Osteoblast (primary cell): ENCODE measurements around the gene AKR1E2. TPM values are rescaled to one million over a fixed set of nuclear protein-coding genes. Genes with fewer than 3 reads are reported as not detected.
"Not testable (repeated sequence)": the region's sequence is repeated elsewhere in the genome, so short reads cannot be mapped to it uniquely, and the experiment has no call there.

Experiments used
- DNase-seq: peaks from one replicate; pipeline ENCODE4 v3.0.0; 2011; ENCODE audit warnings: low spot score, mixed read lengths; ENCODE audit not compliant: insufficient read length; ENCODE audit errors: missing footprints
- H2AFZ ChIP-seq: 2 replicates; pipeline ENCODE4 v1.6.0; 2011; ENCODE audit warnings: mild to moderate bottlenecking, low read length
- H3K27ac ChIP-seq: 2 replicates; pipeline ENCODE4 v1.5.1; 2011; ENCODE audit warnings: mild to moderate bottlenecking, low read depth, low read length, moderate library complexity
- H3K27me3 ChIP-seq: 2 replicates; pipeline ENCODE4 v1.6.0; 2012; ENCODE audit warnings: mild to moderate bottlenecking, control low read depth, inconsistent platforms, low read length, moderate library complexity; ENCODE audit not compliant: insufficient read depth
- H3K36me3 ChIP-seq: 2 replicates; pipeline ENCODE4 v1.5.1; 2011; ENCODE audit warnings: mild to moderate bottlenecking, low read length, control low read depth, moderate library complexity; ENCODE audit not compliant: insufficient read depth
- H3K4me1 ChIP-seq: 2 replicates; pipeline ENCODE4 v1.5.1; 2011; ENCODE audit warnings: mild to moderate bottlenecking, low read length, control low read depth, moderate library complexity; ENCODE audit not compliant: insufficient read depth
- H3K4me2 ChIP-seq: 2 replicates; pipeline ENCODE4 v1.6.0; 2011; ENCODE audit warnings: mild to moderate bottlenecking, low read length; ENCODE audit not compliant: insufficient read depth
- H3K4me3 ChIP-seq: fragments of 200-600 bp; sonication (generic); 3 replicates; pipeline ENCODE4 v1.5.1; 2012; ENCODE audit warnings: mild to moderate bottlenecking, low read length, inconsistent platforms; ENCODE audit not compliant: insufficient read depth
- H3K79me2 ChIP-seq: 2 replicates; pipeline ENCODE4 v1.6.0; 2012; ENCODE audit warnings: mild to moderate bottlenecking, low read length, control low read depth, inconsistent platforms; ENCODE audit not compliant: insufficient read depth
- H3K9me3 ChIP-seq: 2 replicates; pipeline ENCODE4 v1.5.1; 2011; ENCODE audit warnings: low read depth, low read length, control low read depth
- H4K20me1 ChIP-seq: 2 replicates; pipeline ENCODE4 v1.6.0; 2012; ENCODE audit warnings: mild to moderate bottlenecking, low read length, control low read depth; ENCODE audit not compliant: insufficient read depth
- CTCF ChIP-seq: IDR thresholded peaks from 2 replicates; pipeline ENCODE4 v1.5.1; 2011; ENCODE audit warnings: mild to moderate bottlenecking, low read depth, low read length, moderate library complexity; ENCODE audit errors: extremely low read depth
- total RNA-seq: library from RNA; depleted of rRNA; stranded (reverse); fragments of >200 nt; gene quantifications from 2 replicates; pipeline ENCODE4 v1.2.3, GENCODE V29; 2012

AKR1E2 gene
- total RNA-seq, 1 donor: 17.7 TPM

GRCh38 chr10:4813023-4813422, 13.0 kb upstream of the AKR1E2 start:
- no peak overlapping the region for H3K4me3 ChIP-seq
- TF ChIP-seq CTCF: no peak
- H3K27ac ChIP-seq: peak overlapping the region; percentile 77
- H3K9me3 ChIP-seq: no peaks in the 10 kb centered on the region
- H3K27me3 ChIP-seq: no peaks in the 10 kb centered on the region
- H4K20me1 ChIP-seq: no peaks in the 10 kb centered on the region
- H2AFZ ChIP-seq: no peak overlapping the region
- peaks cover 26% of the 10 kb centered on the region for H3K4me1 ChIP-seq
- H3K4me2 ChIP-seq: no peak overlapping the region
- peak; percentile 85 for DNase-seq
- H3K79me2 ChIP-seq: no peaks in the 10 kb centered on the region
- no peaks in the 10 kb centered on the region for H3K36me3 ChIP-seq

- Histone ChIP-seq H2AFZ (no peak overlapping the region), H3K4me1 (peaks cover 22% of the 10 kb centered on the region), H3K9me3 (no peaks in the 10 kb centered on the region), H3K4me3 (no peak overlapping the region), H3K27me3 (no peaks in the 10 kb centered on the region), H3K27ac (peak overlapping the region; percentile 77), H4K20me1 (no peaks in the 10 kb centered on the region), H3K36me3 (no peaks in the 10 kb centered on the region), H3K79me2 (no peaks in the 10 kb centered on the region), H3K4me2 (no peak overlapping the region)
- no peak for DNase-seq
- no peak for TF ChIP-seq CTCF
These were observed 12.5 kb upstream of the AKR1E2 start for GRCh38 chr10:4813496-4813895.

GRCh38 chr10:4815646-4816180, 10.3 kb upstream of the AKR1E2 start:
- not testable (repeated sequence) for H3K9me3 ChIP-seq, H3K4me3 ChIP-seq, H3K4me2 ChIP-seq, DNase-seq, H3K79me2 ChIP-seq, H3K27me3 ChIP-seq, H4K20me1 ChIP-seq, H2AFZ ChIP-seq, H3K27ac ChIP-seq, H3K36me3 ChIP-seq
- TF ChIP-seq CTCF: peak; percentile 79
- peaks cover 15% of the 10 kb centered on the region for H3K4me1 ChIP-seq

GRCh38 chr10:4816966-4817365, 9.0 kb upstream of the AKR1E2 start:
- no peak overlapping the region for H3K4me2 ChIP-seq
- no peaks in the 10 kb centered on the region for H3K79me2 ChIP-seq
- no peaks in the 10 kb centered on the region for H3K9me3 ChIP-seq
- no peaks in the 10 kb centered on the region for H4K20me1 ChIP-seq
- no peak for TF ChIP-seq CTCF
- H3K27ac ChIP-seq: no peak overlapping the region
- no peak for DNase-seq
- no peak overlapping the region for H3K4me3 ChIP-seq
- no peaks in the 10 kb centered on the region for H3K27me3 ChIP-seq
- H2AFZ ChIP-seq: peak overlapping the region; percentile 47
- H3K4me1 ChIP-seq: peaks cover 14% of the 10 kb centered on the region
- H3K36me3 ChIP-seq: no peaks in the 10 kb centered on the region
